ENCODE data around the gene DIS3L2. TPM values are rescaled to one million over a fixed set of nuclear protein-coding genes. Genes with fewer than 3 reads are reported as not detected.

Gene DIS3L2
- polyA plus RNA-seq, 4 donors: 31.2 to 37.7 (median 34.6) TPM

DNA sequence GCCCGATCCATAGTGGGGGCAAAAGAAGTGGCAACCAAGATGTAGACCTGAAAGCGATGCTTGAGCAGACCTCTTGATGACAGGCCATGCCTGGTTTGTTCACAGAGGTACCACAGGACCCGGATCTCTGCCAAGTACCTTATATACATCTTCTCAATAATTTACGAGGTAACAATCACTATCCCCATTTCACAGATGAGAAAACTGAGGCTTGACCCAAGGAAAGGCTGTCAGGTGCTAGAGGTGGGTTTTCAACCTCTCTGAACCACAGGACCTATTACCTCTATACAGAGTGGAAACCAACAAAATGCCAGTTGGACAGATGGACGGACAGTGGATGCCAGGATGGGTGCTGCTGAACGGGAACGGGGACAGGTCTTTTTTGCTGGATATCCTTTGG, 13.8 kb upstream of the DIS3L2 start:
- DNase-seq (ENCODE audit: low read depth in 4 of 4, low spot score in 3 of 4): no peak

DNA sequence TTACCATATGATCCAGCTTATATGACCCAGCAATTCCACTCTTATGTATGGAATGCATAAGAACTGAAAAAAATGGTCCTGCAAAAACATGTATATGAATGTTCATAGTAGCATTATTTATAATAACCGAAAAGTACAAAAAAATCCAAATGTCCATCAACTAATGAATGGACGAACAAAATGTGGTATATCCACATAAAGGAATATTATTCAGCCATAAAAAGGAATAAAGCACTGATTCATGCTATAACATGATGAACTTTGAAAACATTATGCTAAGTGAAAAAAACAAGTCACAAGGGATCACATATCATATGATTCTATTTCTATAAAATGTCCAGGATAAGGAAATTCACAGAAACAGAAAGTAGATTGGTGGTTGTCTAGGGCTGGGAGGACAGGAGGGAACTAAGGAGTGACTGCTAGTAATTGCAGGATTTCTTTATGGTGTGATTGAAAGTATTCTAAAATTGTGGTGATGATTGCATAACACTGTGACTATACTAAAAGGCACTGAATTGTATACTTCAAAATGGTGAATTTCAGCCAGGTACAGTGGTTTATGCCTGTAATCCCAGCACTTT, 10.0 kb upstream of the DIS3L2 start:
- DNase-seq (ENCODE audit: low read depth in 4 of 4, low spot score in 3 of 4): no peak

DNA sequence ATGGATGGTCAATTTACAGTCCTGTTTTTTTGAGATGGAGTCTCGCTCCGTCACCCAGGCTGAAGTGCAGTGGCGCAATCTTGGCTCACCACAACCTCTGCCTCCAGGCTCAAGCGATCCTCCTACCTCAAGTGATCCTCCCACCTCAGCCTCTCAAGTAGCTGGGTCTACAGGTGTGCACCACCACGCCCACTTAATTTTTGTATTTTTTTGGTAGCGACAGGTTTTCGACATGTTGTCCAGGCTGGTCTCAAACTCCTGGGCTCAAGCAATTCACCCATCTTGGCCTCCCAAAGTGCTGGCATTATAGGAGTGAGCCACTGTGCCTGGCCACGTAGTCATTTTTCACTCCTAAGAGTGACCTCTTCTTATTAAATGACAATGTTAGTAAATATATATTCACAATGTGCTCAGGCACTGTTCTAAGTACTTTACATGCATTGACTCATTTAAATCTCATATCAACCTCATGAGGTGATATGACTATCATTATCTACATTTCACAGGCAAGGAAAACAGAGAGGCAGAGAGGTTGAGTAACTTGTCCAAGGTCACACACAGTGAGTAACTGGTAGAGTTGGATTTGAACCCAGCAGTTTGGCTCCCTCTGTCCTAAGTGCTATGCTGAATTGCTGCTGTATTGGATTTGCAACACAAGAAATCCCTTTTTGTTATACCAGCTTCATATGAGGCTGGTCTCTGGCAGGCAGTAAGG, 5.6 kb upstream of the DIS3L2 start:
- no peak for DNase-seq (ENCODE audit: low read depth in 4 of 4, low spot score in 3 of 4)

DNA sequence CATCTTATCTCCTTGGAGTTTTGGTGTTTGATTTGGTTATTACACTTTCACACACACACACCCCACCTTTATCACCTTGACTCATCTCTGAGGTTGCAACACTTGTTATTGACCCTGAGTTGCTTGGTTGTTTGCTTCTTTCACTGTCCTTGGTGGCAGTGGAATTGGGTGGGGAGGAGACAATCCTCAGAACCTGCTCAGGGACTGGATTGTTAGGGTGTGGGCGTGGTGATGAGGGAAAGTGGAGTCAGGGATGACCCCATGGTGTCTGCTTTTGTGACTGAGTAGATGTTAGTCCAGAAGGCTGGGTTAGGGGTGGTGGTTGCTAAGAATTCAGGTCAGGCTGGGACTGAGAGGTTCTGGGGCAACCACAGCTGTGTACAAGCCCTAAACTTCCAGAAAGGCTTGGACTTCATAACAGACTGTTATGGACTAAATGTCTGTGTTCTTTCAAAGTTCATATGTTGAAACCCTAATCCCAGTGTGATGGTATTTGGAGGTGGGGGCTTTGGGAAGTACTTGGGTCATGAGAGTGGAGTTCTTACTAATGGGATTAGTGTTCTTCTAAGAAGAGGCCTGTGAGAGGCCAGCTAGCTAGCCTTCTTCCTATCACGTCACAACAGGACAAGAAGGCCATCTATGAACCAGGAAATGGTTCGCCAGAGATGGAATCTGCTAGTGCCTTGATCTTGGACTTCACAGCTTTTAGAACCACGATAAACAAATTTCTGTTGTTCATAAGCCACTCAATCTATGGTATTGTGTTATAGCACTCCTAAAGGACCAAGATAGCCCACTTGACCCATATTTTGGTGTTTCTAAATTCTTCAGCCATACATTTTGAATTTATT, 3.4 kb upstream of the DIS3L2 start:
- DNase-seq (ENCODE audit: low read depth in 4 of 4, low spot score in 3 of 4): no peak

DNA sequence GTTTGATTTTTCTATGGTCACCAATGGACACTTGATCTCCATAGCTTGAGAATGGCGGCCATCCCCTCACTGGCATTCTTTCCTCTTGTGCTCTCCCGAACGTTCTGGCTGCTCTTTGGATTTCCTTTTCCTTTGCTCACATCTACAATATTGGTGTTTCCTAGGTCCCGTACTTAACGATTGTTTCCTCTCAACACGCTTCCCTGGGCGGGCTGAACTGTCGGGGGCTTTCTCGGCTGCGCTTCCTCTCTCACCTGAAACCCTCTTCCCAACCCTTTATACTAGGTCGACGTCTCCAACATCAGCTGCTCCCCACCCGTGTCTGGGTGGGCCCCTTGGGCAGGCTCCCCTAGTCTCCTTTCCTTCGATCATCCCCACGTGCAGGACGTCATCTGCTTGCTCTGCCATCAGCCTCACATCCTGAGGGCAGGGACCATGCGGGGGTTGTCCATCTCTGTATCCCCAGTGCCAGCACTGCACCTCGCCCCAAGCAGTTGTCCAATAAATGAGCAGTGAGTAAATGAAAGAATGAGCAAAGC, 634 bp upstream of the DIS3L2 start:
- no peak for DNase-seq (ENCODE audit: low read depth in 4 of 4, low spot score in 3 of 4)

DNA sequence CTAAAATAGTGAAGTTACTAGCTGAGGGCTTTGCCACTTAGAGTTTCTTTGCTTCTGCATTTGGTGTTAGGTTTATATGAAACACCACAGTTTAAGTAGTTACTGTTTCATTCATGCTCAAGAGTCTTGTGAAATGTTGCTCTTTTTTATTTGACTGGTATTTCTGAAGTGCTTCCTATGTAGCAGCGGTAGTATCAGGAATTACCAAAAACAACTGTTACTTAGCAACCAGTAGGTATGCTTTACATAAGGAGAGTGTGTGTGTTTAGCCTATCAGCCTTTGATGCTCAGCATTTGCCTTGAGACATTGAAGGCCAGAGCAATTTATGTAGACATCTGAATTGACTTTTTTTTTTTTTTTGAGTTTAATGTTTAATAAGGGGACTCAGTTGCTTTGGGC, 3.6 kb downstream of the DIS3L2 start:
- DNase-seq (ENCODE audit: low read depth in 4 of 4, low spot score in 3 of 4): no peak

DNA sequence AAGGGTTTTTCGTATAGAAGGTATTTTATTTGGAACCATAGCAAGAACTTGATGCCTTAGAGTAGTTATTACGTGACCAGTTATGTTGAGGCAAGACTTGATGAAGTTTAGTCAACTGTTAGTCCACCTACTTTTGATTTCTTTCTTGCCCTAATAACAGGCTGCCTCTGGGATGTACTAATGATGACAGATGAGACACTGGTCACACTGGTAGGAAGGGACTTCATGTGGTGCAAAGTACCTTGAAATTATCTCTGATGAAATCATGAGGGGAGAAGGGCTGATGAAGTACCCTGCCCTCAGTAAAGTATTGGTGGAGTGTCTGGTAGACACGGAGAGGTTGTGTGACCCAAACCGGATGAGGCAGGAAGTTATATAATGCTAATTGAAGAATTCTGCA, 5.4 kb downstream of the DIS3L2 start:
- no peak for DNase-seq (ENCODE audit: low read depth in 4 of 4, low spot score in 3 of 4)

DNA sequence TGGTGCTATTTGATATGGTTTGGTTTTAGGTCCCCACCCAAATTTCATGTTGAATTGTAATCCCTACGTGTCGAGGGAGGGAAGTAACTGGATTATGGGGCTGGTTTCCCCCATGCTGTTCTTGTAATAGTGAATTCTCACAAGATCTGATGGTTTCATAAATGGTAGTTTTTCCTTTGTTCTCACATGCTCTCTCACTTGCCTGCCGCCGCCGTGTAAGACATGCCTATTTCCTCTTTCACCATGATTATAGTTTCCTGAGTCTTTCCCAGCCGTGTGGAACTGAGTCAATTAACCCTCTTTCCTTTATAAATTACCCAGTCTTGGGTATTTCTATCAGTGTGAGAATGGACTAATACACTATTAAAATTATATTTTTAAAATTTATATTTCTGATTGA, 7.3 kb downstream of the DIS3L2 start:
- DNase-seq (ENCODE audit: low read depth in 4 of 4, low spot score in 3 of 4): no peak

DNA sequence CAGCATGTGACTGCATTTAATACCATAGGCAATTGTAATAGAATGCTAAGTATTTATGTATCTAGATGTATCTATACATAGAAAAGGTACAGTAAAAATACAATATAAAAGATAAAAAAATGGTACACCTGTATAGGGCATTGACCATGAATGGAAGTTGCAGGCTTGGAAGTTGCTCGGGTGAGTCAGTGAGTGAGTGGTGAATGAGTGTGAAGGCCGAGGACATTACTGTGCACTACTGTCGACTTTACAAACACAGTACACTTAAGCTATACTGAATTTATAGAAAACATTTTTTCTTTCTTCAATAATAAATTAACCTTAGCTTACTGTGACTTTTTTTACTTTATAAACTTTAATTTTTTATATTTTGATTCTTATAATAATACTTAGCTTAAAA, 8.9 kb downstream of the DIS3L2 start:
- DNase-seq (ENCODE audit: low read depth in 4 of 4, low spot score in 3 of 4): no peak

DNA sequence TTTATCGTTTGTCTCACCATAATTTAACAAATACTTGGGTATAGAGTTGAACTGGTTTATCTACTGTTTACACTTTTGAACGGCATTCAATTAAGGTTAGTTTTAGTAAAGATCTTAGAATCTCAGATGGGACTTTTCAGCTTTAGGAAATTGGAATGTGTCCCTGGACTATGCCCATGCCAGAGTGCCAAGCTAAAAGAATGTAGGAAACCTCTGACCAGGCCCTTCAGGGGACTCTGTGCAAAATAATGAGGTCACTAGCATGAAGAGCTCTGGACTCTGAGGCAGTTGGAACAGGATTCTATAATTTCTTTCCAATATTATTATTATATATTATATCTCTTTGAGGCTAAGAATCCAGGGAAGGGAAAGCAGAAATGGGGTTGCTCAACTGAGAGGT, 13.5 kb downstream of the DIS3L2 start:
- no peak for DNase-seq (ENCODE audit: low read depth in 4 of 4, low spot score in 3 of 4)

DNA sequence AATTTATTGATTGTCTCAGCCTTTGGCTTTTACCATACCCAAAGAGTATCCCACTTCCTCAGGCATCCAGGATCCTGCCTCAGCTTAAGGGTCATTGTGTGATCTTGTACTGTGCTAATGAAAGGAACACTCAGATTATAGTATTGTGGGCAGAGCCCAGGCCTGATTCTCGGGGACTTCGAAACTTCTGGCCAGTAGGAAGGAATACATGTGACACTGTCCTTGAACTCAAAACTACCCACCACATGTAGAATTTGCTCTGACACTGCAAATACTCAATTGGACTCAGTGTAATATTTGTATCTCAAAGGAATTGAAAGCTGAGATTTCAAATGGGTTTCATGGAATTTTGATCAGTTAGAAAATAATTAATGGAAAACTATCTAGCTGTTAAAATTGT, 15.9 kb downstream of the DIS3L2 start:
- no peak for DNase-seq (ENCODE audit: low read depth in 4 of 4, low spot score in 3 of 4)

DNA sequence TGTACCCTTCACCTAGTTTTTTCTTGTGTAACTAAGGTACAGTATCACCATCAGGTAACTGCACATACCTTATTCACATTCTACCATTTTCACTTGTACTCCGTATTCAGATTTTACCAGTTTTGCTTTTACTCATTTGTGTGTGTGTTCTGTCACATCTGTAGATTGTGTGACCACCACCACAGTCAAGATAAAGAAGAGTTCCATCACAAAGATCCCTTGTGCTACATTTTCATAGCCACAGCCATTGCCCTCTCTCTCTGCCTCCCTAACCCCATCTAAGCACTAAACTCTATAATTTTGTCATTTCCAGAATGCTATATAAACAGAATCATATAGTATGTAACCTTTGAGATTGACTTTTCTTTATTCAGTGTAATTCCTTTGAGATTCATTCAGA, 23.5 kb downstream of the DIS3L2 start:
- DNase-seq (ENCODE audit: low read depth in 4 of 4, low spot score in 3 of 4): no peak

DNA sequence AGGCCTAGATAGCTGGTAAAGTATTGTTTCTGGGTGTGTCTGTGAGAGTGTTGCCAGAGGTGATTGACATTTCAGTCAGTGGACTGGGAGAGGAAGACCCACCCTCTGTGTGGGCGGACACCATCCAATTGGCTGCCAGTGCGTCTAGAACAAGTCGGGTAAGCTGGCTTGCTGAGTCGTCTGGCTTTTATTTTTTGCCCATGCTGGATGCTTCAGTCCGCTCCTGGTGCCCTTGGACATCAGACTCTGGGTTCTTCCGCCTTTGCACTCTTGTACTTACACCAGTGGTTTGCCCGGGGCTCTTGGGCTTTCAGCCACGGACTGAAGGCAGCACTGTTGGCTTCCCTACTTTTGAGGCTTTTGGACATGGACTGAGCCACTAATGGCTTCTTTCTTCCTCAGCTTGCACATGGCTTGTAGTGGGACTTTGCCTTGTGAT, 24.3 kb downstream of the DIS3L2 start:
- DNase-seq (ENCODE audit: low read depth in 4 of 4, low spot score in 3 of 4): no peak

DNA sequence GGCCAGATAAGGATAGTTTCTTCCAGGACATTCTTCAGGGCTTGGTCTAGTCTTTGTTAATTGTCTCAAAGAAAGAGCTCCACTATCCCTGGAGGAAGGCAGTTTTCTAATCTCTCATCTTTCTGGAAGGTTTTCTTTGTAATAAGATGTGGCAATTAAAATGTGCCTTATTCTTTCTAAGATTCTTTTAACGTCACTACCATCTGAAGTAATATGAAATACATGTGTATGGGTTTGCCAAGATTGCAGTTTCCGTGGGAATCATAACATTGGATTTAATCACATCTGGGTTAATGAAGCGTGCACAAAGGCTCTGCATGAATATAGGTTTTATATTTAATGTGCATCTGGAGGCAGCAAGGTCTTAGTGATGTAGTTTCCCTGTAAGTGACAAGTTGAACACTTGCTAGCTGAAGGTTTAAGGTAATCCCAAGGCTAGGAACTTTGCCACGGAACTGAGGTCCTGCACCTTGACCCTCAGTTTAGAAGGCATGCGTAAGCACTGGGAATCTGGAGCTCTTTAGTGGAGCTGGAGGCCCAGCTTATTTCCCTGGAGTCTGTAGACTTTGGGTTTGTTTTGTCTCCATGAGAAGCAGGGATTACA, 25.7 kb downstream of the DIS3L2 start:
- peak in 1 of 4 donors; percentile 5 for DNase-seq (ENCODE audit: low read depth in 4 of 4, low spot score in 3 of 4)

DNA sequence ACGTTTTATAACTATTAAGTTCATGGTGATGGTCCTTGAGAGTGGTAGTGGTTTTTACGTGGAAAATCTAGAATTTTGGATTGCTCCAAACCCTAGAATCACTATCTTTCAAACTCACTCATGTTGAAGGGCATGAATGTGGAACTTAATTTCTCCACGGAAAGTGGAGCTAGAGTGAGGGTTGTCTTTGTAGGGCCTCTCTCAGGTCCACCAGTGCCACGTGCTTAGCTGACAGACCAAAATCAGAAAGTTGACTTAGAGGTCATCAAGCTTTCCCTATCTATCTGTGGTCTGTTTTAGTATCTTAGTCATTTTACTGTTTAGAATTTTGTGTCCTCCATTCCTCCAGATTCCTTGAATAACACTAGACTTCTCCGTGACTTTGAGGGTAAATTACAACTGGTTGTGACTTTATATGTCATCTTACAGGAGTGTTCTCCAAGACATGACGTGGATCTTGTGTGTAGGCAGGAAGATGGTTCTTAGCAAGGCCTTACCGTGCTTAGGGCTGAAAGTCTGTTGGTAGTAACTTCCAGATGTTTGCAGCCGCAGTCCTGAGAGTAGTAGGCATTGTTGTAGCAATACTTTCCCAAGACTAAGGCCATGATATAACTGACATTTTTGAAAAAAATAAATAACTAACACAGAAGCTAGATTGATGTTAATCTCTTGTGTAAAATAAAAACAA, 26.8 kb downstream of the DIS3L2 start:
- no peak for DNase-seq (ENCODE audit: low read depth in 4 of 4, low spot score in 3 of 4)

DNA sequence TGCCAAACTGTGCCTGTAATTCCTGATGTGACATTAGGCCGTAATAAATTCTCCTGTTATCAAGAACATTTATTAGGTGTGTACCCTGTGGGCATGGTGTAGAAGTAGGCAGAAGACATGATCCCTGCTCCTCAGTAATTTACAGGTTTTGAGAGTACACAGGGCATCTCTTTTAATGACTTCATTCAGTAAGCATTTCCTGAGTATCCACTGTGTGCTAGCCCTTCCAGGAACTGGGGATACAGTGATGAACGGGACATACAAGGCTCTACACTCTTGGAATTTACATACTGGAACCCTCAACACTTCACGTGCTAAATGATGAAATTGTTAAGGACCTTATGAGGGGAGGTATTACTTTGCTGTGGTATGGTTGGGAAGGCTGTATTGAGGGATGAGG, 30.2 kb downstream of the DIS3L2 start:
- DNase-seq (ENCODE audit: low read depth in 4 of 4, low spot score in 3 of 4): no peak

DNA sequence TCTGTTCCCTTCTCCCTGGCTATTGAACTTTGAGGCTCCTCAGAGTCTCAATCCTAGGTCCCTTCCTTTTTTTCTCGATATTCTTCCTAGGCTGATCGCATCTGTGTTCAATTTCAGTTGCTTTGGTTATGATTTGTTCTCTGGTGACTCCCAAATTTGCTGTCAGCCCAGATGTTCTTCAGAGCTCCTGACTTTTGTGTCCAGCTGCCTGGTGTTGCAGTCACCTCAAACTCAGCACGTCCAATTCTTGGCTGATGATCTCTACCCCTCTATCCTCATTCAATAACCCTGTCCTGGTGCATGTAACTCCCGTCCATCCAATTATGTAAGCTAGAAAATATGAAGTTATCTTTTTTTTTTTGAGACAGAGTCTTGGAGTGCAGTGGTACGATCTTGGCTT, 31.4 kb downstream of the DIS3L2 start:
- no peak for DNase-seq (ENCODE audit: low read depth in 4 of 4, low spot score in 3 of 4)

DNA sequence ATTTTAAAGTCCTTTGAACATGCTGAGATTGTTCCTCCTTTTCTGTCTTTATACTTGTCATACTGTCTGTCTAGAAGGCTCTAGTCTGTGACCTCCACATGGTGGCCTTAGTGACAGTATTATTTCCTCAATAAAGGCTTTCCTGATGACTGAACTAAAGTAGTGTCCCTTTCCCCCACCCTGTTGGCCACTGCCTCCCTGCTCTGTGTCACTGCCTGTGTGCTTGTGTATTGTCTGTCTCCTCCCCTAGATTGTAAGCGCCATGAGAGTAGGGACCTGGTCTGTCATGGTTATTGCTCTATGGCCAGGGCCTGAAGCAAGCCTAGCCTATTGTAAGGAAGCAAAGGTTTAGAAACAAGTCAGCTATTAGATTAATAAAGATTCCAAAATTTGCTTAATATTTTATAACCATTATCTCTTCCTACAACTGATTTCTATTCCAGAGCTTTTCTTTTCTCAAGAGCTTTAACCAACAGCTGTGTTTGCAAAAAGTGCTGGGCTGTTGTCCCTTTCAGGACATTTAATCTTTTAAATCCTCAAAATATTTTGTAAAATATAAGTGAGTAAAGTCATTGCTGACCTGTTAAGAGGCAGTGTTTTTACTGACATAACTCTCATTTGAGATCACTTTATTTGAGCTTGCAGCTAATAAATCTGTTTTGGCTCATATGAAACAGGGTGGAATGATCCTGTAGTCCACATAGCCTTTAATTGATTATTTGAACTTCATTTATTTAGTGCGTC, 35.5 kb downstream of the DIS3L2 start:
- no peak for DNase-seq (ENCODE audit: low read depth in 4 of 4, low spot score in 3 of 4)

DNA sequence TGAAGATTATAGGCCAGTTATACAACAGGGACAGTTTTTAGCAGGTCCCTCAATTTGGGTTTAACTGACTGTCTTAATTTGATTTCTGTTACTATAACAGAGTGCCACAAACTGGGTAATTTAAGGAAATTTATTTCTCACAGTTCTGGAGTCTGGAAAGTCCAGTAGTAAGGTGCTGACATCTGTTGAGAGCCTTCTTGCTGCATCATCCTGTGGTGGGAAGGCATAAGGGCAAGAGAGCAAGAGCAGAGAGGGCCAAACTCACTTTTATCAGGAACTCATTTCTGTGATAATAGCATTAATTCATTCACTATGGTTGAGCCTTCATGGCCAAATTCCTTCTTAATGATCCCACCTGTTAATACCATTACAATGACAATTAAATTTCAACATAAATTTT, 36.5 kb downstream of the DIS3L2 start:
- DNase-seq (ENCODE audit: low read depth in 4 of 4, low spot score in 3 of 4): no peak

DNA sequence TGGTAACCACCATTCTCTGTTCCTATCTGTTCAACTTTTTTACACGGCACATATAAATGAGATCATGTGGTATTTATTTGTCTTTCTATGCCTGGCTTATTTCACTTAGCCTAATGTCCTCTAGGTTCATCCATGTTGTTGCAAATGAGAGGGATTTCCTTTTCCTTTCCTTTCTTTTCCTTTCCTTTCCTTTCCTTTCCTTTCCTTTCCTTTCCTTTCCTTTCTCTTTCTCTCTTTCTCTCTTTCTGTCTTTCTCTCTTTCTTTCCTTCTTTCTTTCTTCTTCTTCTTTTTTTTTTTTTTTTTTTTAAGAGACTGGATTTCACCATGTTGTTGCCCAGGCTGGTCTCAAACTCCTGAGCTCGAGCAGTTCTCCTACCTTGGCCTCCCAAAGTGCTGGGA, 38.9 kb downstream of the DIS3L2 start:
- no peak for DNase-seq (ENCODE audit: low read depth in 4 of 4, low spot score in 3 of 4)
